Activated T-helper 2 cell treated with anti-CD3 and anti-CD28 coated beads, Interferon-gamma antibody, Interleukin-2, Interleukin-4, amounts not matched to agents 10 μg/mL and 5 μg/mL and 100 μg/mL, durations not matched to agents 14 hours and 24 hours and 36 hours (primary cell): ENCODE data around the gene C1orf167. TPM values are rescaled to one million over a fixed set of nuclear protein-coding genes. Genes with fewer than 3 reads are reported as not detected.

Source experiments
- DNase-seq: peaks from one replicate; pipeline ENCODE4 v3.0.0; 2021; ENCODE audit warnings: low spot score
- H3K27ac Mint-ChIP-seq: one replicate; pipeline ENCODE4 v1.8.0; 2021; ENCODE audit warnings: mixed read lengths
- H3K27me3 Mint-ChIP-seq: one replicate; pipeline ENCODE4 v1.8.0; 2021; ENCODE audit warnings: low read depth, mixed read lengths
- H3K36me3 Mint-ChIP-seq: one replicate; pipeline ENCODE4 v1.8.0; 2021; ENCODE audit warnings: low read depth, mixed read lengths
- H3K4me1 Mint-ChIP-seq: one replicate; pipeline ENCODE4 v1.8.0; 2021; ENCODE audit warnings: low read depth, mixed read lengths
- H3K4me3 Mint-ChIP-seq: one replicate; pipeline ENCODE4 v1.8.0; 2021; ENCODE audit warnings: low read depth, mild to moderate bottlenecking, moderate library complexity, mixed read lengths
- H3K9me3 Mint-ChIP-seq: one replicate; pipeline ENCODE4 v1.8.0; 2021; ENCODE audit warnings: mixed read lengths
- intact Hi-C: fragments of 100-400 bp; cut with micrococcal nuclease; formaldehyde crosslinking; loops from one replicate; pipeline ENCODE4 v1.15.1; 2023
- total RNA-seq: library from RNA; stranded (reverse); gene quantifications from 2 replicates; pipeline ENCODE4 v1.2.3, GENCODE V29; 2022

Gene C1orf167
- total RNA-seq, 1 donor from 2014 or later, result not detected

DNA sequence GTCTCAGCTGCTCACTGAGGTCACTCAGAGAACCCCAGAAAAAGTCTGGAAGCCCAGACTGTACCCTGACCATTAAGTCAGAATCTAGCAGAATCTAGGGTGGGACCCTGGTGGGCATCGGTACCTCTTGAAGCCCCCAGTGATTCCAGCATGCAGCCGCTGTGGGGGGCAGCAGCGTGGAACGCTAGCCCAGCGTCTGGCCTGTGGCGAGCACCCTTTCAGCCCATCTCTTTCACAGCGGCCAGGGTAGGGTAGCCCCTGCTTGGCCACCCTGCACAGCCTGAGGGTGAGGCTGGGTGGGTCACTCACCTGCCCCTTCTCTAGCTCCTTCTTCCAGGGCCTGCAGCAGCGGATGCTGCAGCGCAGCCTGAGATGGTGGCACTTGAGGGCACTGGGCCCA is 16.3 kb downstream of the C1orf167 start:
- intact Hi-C loops, result no loop called here
- no peaks in the 10 kb centered on the region for H3K9me3 Mint-ChIP-seq
- H3K4me1 Mint-ChIP-seq, result no peaks in the 10 kb centered on the region
- no peak overlapping the region for H3K27ac Mint-ChIP-seq
- no peak overlapping the region for H3K4me3 Mint-ChIP-seq
- no peak for DNase-seq
- H3K27me3 Mint-ChIP-seq, result no peaks in the 10 kb centered on the region
- H3K36me3 Mint-ChIP-seq, result no peaks in the 10 kb centered on the region

DNA sequence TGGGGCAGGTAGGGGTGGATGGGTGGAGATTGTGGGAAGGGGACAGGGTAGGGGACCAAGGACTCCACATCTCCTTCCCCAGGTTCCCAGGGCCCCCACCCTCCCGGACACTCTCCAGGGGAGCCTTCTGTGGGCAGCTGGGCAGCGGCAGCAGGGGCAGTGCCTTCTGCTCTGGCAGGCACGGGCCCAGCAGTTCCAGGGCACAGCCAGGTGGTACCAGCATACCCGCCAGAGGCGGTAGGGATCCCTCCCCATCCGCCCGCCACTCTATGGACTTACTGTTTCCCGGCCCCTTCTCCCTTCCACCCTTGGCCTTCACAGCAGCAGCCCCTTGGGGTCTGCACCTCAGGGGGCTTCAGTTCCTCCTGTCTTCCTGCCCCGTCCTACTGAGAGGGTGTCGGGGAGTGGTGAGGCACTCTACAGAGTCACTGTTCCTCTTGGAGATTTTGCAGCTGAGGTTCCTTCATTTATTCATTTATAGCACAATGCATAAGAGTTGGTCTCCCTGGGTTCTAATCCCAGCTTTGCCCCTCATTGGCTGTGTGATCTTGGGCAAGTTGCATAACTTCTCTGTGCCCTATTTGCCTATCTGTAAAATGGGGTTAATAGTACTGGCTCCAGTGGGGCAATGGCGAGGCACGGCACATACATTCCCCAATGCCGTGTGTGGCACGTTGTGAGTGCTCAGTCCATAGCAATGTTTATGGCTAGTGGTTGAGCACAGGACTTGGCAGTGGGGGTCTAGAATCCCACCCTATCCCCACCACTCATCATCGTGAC is 17.0 kb downstream of the C1orf167 start:
- Mint-ChIP-seq H3K27me3 (no peaks in the 10 kb centered on the region), H3K36me3 (no peaks in the 10 kb centered on the region), H3K27ac (no peak overlapping the region), H3K4me1 (no peaks in the 10 kb centered on the region), H3K9me3 (no peaks in the 10 kb centered on the region), H3K4me3 (no peak overlapping the region)
- DNase-seq, result no peak
- intact Hi-C loops, result no loop called here

DNA sequence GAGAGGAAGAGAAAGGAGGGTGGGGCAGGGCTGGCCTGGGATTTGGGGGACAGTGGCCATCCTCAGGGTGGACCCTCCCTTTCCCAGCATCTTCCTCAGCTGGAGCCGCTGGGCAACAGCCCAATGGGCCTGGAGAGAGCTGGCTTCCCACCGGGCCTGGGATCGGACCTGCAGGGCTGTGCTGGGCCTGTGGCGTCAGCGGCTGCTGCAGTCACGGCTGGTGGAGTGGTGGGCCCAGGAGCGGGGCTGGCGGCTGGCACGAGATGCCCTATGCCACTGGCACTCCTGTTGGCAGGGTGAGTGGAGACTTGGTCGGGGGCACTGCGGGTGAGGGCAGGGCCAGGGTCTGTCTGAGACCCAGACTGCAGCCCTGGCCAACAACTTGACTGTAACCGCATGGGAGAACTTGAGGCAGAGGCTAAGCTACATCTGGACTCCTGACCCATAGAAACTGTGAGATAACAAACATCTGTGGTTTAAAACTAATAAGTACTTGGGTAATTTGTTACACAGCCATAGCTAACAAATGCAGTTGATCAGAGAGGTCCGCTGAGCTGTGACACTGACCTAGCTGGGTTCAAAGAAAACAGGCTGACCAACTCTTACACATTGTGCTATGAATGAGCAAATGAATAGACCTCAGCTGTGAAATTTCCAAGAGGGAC is 17.9 kb downstream of the C1orf167 start:
- Mint-ChIP-seq H3K4me3 (no peak overlapping the region), H3K27ac (no peak overlapping the region), H3K9me3 (no peaks in the 10 kb centered on the region), H3K27me3 (no peaks in the 10 kb centered on the region), H3K36me3 (no peaks in the 10 kb centered on the region), H3K4me1 (no peaks in the 10 kb centered on the region)
- intact Hi-C loops, result no loop called here
- no peak for DNase-seq

DNA sequence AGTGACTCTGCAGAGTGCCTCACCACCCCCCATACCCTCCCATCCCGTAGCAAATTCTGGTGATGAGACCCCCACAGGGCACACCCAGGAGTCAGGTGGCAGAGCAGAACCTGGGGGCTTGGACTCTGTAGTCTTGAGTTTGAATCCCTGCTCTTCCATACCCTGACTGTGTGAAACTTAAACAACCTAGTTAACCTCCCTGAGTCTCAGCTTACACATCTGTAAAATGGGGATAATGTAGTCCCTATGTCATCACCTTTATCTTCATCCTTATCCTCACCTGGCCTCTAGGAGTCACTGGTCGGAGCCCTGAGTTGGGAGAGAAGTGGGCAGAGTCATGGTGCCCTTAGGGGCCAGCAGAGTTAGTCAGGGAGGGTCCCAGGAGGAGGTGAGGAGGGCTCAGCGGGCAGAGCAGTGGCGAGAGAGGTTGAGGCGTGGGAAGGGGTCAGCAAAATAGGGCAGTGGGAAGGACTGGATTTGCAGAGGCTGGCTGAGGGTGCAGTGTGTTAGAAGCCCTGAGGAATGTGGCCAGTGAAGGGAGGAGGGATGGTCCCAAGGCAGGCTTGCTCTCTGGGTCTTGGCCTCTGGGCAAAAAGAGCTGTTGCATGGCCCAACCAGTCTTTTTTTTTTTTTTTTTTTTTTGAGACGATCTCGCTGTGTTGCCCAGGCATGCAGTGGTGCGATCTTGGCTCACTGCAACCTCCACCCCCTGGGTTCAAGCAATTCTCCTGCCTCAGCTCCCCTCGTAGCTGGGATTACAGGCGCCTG is 18.6 kb downstream of the C1orf167 start:
- Mint-ChIP-seq H3K4me1 (peaks cover 3% of the 10 kb centered on the region), H3K4me3 (no peak overlapping the region), H3K9me3 (no peaks in the 10 kb centered on the region), H3K36me3 (no peaks in the 10 kb centered on the region), H3K27ac (no peak overlapping the region), H3K27me3 (no peaks in the 10 kb centered on the region)
- no peak for DNase-seq
- intact Hi-C loops, result no loop called here

DNA sequence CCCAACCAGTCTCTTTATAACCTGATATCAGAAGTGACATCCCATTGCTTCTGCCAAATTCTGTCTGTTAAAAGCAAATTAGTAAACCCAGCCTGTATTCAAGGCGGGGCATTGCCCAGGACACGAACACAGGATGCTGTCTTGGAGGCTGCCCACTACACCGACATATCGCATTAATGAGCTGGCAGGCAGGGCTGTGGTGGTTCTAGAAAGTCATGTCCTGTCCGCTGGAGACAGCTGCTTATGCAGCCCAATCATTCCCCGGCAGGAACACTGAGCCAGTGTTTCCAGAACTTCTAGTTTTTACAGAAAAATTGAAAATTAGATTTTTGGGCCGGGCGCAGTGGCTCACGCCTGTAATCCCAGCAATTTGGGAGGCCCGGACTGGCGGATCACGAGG is 19.3 kb downstream of the C1orf167 start:
- H3K9me3 Mint-ChIP-seq, result no peaks in the 10 kb centered on the region
- H3K27ac Mint-ChIP-seq, result no peak overlapping the region
- no peaks in the 10 kb centered on the region for H3K27me3 Mint-ChIP-seq
- DNase-seq, result no peak
- H3K4me1 Mint-ChIP-seq, result peaks cover 3% of the 10 kb centered on the region
- intact Hi-C loops, result no loop called here
- no peaks in the 10 kb centered on the region for H3K36me3 Mint-ChIP-seq
- no peak overlapping the region for H3K4me3 Mint-ChIP-seq

DNA sequence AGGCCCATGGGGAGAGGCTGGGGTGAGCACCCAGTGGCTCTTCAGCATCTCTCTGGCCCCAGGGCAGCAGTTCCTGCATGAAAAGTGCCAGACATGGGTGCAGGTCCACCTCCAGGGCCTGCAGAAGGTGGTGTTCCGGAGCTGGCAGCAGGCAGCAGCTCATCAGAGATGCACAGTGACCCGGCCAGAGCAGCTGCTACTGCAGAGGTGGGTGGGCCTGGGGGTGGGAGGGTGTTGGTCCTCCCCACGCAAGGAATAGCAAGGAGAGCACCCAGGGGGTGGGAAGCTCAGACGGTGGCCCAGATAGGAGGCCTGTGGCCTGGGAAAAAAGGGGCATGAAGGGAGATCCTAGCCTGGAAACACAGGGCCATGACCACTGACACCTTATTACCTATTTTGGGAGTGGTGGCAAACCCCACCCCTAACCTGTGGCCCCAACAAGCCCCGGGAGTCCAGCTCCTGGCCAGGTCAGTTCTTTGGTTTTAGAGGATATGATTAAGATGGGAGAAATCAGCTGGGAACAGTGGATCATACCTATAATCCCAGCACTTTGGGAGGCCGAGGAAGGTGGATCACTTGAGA is 20.2 kb downstream of the C1orf167 start:
- intact Hi-C loops, result no loop called here
- no peaks in the 10 kb centered on the region for H3K9me3 Mint-ChIP-seq
- no peaks in the 10 kb centered on the region for H3K27me3 Mint-ChIP-seq
- no peak for DNase-seq
- no peak overlapping the region for H3K4me3 Mint-ChIP-seq
- H3K36me3 Mint-ChIP-seq, result no peaks in the 10 kb centered on the region
- H3K27ac Mint-ChIP-seq, result no peak overlapping the region
- H3K4me1 Mint-ChIP-seq, result peaks cover 3% of the 10 kb centered on the region

DNA sequence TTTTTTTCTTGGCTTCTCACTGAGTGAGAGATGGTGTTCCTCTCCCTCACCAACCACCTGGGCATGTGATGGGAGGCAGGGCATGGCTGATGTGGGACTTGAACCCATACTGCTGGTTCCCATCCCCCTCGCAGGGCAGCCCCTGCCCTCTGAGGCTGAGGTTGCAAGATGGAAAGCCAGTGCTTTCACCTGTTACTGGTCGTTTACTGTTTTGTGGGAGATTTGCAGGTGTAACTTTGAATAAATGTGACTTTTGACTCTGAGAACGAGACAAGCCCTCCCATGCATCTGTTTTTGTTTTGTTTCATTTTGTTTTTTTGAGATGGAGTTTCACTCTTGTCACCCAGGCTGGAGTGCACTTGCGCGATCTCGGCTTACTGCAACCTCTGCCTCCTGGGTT is 21.6 kb downstream of the C1orf167 start:
- no peaks in the 10 kb centered on the region for H3K36me3 Mint-ChIP-seq

DNA sequence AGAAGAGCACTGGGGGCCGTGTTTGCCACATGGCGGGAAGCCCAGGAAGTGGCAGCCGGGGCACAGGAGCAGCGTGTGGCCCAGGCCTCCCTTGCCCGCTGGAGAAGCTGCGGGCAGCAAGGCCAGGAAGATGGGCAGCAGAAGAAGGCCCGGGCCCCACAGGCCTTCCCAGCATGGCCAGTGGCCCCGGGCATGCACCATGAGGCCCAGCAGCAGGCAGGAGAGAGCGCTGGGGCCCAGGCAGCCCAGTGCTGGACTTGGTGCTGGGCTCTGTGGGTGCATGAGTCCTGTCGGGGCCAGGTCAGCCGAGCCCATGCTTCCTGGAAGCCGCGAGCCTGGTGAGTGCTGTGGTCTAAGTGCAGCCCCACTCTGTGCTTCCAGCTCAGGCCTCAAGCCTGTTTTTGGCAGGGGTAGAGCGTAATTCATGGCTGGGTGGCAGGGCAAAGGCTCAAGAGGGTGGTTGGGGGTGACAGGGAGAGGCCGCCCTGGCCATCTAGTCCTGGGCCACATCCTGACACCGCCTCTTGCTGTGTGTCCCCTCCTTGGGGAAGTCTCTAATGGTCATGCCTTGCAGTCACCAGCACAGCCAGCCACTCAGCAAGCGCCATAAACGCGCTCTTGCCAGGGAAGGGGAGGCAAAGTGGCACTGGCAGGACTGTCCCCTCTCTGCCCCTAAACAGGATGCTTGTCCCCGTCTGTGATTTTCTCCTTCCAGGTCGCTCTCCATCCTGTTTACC is 22.4 kb downstream of the C1orf167 start:
- intact Hi-C loops, result no loop called here

More for the DNA sequence above, 21.6 kb downstream of the C1orf167 start:
- Mint-ChIP-seq H3K4me1 (peaks cover 3% of the 10 kb centered on the region), H3K27ac (no peak overlapping the region), H3K9me3 (no peaks in the 10 kb centered on the region), H3K27me3 (no peaks in the 10 kb centered on the region), H3K4me3 (no peak overlapping the region)
- DNase-seq, result no peak
- intact Hi-C loops, result no loop called here

DNA sequence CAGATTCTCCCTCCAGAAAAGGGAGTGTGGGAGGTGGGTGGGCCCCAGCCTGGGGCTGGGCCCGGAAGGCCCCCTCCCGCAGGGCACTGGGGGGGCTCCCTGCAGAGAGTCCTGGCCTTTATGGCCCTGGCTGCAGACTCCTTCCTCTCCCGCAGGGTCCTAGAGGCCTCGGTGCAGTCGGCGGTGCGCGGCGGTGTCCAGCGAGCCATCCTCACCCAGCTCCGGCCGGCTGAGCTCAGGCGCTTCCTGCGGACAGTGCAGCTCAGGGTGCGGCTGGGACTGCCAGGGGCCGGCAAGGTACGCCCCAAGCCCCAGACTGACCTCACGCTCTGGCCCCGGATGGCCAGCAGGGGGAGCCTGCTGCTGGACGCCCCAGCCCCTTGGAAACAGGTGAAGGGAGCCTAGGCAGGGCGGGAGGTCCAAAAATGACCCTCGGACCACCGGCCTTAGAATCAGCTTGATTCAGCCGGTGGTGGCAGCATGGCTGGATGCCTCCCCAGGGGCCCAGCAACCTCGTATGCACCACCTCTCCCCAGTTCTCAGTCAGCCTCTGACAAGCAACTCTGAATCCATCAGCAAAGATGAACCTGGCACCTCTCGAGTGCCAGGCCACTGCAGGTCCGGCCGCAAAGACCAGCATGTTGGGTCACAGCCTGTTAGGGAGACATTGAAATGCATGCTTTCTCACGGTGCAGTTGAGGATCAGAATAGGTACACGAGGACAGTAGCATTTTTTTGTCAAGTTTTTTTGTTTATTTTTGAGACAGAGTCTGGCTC is 23.2 kb downstream of the C1orf167 start:
- DNase-seq, result peak; percentile 30
- intact Hi-C loops, result no loop called here
- no peaks in the 10 kb centered on the region for H3K36me3 Mint-ChIP-seq
- peaks cover 3% of the 10 kb centered on the region for H3K4me1 Mint-ChIP-seq
- no peak overlapping the region for H3K27ac Mint-ChIP-seq
- H3K27me3 Mint-ChIP-seq, result no peaks in the 10 kb centered on the region
- H3K4me3 Mint-ChIP-seq, result no peak overlapping the region
- no peaks in the 10 kb centered on the region for H3K9me3 Mint-ChIP-seq

More for the DNA sequence above, 22.4 kb downstream of the C1orf167 start:
- Mint-ChIP-seq H3K4me3 (no peak overlapping the region), H3K4me1 (peaks cover 3% of the 10 kb centered on the region), H3K27me3 (no peaks in the 10 kb centered on the region), H3K36me3 (no peaks in the 10 kb centered on the region), H3K27ac (no peak overlapping the region), H3K9me3 (no peaks in the 10 kb centered on the region)
- no peak for DNase-seq

DNA sequence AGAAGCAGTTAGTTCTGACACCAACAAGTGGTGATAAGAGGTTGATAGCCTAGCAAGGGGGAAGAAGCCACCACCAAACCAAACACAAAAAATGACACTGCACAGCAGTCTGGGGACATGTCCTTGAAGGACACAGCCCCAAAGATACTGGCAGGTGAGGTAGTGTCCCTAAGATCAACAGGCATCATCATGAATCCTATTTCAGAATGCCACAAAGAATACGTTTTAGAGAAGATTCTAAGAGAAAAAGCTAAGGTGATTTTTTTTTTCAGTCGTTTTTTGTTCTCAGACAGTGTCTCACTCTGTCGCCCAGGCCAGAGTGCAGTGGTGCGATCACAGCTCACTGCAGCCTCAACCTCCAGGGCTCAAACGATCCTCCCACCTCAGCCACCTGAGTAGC is 24.2 kb downstream of the C1orf167 start:
- no peak for DNase-seq
- Mint-ChIP-seq H3K4me1 (peaks cover 3% of the 10 kb centered on the region), H3K36me3 (peaks cover 6% of the 10 kb centered on the region), H3K9me3 (no peaks in the 10 kb centered on the region), H3K27me3 (no peaks in the 10 kb centered on the region), H3K4me3 (no peak overlapping the region), H3K27ac (no peak overlapping the region)
- intact Hi-C loops, result no loop called here

DNA sequence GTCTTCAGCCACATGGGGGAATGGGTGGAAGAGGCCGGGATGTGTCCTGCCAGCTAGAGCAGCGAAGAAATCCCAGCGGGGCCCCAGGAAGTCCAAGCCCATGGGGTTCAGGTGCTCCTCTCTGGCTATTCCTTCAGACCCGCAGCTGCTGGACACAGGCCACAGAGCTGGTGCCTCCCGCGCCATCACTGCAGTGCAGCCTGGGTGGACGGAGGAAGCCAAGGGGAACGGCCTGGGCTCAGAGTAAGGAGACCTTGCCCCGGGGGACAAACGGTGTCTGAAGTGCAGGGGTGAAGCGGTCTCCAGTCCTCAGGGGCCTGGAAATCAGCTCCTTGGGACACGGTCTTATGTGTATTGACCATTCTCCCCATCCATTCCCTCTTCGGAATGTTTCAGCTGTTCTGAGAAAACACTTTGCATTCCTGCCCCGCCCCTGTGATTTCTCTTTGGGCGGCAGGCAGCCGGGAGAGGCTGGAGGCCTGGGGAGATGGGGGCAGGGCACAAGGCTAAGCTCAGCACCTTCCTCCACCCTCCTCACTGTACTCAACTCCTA is 25.3 kb downstream of the C1orf167 start:
- intact Hi-C loops, result no loop called here
- DNase-seq, result no peak
- no peaks in the 10 kb centered on the region for H3K9me3 Mint-ChIP-seq
- H3K27me3 Mint-ChIP-seq, result no peaks in the 10 kb centered on the region
- peaks cover 9% of the 10 kb centered on the region for H3K36me3 Mint-ChIP-seq
- no peak overlapping the region for H3K27ac Mint-ChIP-seq
- no peak overlapping the region for H3K4me3 Mint-ChIP-seq
- peaks cover 3% of the 10 kb centered on the region for H3K4me1 Mint-ChIP-seq
